Renal pelvis (tissue), 4 donors: ENCODE measurements around the gene B3GNT3. TPM values are rescaled to one million over a fixed set of nuclear protein-coding genes. Genes with fewer than 3 reads are reported as not detected.
"Not testable (repeated sequence)": the region's sequence is repeated elsewhere in the genome, so short reads cannot be mapped to it uniquely, and the experiment has no call there.

Source experiments
- DNase-seq: peaks from one replicate; pipeline ENCODE4 v3.0.0-alpha.2; 2013
- polyA plus RNA-seq, 3 donors: library from polyadenylated mRNA; unstranded; fragments of 120-200 nt; gene quantifications; one replicate each; pipeline ENCODE4 v1.2.1, GENCODE V29; 2013; ENCODE audit not compliant: insufficient read length in 3 of 3

Gene B3GNT3
- polyA plus RNA-seq, 3 donors: 8.7 to 13.3 (median 8.8) TPM

- no peak for DNase-seq
Measured at GRCh38 chr19:17765069-17765618, 29.8 kb upstream of the B3GNT3 start.

- DNase-seq: peak; percentile 71
Measured at GRCh38 chr19:17766543-17767131, 28.3 kb upstream of the B3GNT3 start.

DNA sequence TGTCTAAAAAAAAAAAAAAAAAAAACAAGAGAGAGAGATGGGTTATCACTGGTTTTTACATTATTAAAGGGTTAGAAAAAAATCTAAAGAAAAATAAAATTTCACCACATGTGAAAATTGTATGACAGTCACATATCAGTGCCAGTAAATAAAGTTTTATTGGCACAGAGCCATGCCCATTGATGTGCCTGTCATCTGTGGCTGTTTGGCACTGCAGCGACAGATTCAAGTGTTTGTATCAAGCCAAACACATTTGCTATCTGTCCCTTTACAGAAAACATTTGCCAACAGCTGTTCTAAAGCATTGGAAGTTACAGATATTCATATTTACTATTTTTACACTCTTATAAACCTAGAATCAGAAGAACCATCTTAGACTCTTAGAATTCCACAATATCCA lies 27.4 kb upstream of the B3GNT3 start:
- DNase-seq: no peak

- DNase-seq: no peak
Measured at GRCh38 chr19:17770613-17771012, 24.3 kb upstream of the B3GNT3 start.

- no peak for DNase-seq
Measured at GRCh38 chr19:17772172-17772571, 22.8 kb upstream of the B3GNT3 start.

DNA sequence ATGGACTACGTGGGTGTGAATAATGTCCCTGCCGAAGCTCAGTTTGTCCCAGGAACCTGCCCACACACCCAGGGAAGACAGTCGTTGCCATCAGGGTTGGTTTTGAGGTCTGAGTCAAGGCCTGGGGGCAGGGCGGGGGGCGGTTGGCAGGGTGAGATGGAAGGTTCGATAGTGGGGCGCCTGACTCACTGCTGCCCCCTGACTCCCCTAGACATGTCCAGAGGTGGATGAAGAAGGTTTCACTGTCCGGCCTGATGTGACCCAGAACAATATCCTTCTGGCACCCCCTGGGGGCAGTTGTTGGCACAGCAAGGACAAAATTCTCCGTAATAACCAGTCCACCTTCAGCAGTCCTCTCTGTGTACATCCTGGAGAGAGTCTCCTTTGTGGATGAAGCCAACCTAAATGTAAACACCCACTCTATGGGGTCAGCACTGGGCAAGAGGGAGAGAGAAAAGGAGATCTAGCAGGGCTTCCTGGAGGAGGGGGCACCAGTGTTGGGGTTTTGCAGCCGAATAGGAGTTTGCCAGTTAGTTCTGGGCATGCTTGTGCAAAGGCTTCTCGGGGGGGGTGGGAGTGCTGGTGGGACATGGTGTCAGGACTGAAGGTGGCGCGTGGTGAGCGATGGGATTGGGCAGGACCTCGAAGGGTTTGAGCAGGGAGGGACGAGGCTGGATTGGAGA lies 19.6 kb upstream of the B3GNT3 start:
- DNase-seq: no peak

DNA sequence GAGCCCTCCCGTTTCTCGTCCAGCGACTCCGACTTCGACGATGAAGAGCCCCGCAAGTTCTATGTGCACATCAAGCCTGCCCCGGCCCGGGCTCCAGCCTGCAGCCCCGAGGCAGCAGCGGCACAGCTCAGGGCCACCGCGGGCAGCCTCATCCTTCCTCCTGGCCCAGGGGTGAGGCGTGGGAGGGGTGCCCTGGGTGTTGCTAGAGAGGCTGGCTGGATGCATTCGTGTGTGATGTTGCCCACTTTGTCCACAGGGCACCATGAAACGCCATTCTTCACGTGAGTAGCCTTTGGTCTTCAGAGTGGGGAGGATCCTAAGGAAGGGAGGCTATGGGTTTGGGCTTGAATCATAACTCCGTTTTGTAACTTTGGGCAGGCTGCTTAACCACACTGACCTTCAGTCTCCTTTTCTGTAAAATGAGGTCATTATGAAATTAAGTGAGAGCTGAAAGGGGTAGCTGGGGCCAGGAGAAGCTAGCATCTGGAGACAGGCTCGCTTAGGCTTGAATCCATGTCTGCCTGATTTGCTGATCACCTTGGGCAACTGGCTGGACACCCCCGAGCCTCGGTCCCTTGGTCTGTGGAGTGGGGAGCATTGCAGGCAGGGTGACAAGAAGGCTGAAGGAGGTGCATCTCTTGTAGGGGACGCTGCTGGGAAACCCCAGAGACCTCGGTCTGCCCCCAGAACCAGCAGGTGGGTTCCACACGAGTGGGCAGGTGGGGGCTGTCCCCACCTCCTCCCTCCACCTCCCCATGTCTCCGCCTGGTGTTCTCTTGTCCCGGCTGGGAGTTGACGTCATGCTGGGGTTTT lies 18.7 kb upstream of the B3GNT3 start:
- DNase-seq: no peak

GRCh38 chr19:17777840-17778239 lies 17.1 kb upstream of the B3GNT3 start:
- DNase-seq: not testable (repeated sequence)

- no peak for DNase-seq
Measured at GRCh38 chr19:17778251-17778967, 16.5 kb upstream of the B3GNT3 start.

- DNase-seq: no peak
Measured at GRCh38 chr19:17778968-17779929, 15.7 kb upstream of the B3GNT3 start.

DNA sequence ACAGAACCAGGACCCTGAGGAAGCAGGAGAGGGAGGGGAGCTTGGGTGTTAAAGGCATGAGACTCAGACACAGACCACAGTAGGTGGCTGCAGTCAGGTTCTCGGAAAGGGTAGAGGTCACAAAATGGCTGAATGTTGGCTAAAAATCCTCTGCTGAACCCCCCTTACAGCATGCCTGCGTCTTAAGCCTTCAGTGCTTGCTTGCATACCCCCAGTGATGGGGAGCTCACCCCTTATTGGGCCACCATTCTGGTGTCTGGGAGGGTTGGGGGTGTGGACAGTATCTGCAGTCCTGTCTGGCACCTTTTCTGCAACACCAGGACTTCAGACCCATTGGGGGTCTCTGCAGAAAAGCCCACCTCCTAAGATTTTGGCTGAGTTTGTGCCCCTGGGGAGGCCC lies 14.2 kb upstream of the B3GNT3 start:
- no peak for DNase-seq

DNA sequence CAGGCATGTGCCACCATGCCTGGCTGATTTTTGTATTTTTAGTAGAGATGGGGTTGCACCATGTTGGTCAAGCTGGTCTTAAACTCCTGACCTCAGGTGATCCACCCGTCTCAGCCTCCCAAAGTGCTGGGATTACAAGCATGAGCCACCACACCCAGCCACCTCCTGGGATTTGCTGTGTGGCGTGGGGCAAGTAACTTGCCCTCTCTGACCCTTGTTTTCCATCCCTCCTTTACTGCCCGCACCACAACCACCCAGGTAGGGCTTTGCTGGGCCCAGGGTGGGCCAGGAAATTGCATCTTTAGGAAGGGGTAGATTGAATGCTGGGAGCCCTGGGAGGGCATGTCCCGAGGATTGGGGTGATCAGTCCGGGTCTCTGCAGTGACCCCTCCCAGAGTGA lies 11.2 kb upstream of the B3GNT3 start:
- DNase-seq: not testable (repeated sequence)

DNA sequence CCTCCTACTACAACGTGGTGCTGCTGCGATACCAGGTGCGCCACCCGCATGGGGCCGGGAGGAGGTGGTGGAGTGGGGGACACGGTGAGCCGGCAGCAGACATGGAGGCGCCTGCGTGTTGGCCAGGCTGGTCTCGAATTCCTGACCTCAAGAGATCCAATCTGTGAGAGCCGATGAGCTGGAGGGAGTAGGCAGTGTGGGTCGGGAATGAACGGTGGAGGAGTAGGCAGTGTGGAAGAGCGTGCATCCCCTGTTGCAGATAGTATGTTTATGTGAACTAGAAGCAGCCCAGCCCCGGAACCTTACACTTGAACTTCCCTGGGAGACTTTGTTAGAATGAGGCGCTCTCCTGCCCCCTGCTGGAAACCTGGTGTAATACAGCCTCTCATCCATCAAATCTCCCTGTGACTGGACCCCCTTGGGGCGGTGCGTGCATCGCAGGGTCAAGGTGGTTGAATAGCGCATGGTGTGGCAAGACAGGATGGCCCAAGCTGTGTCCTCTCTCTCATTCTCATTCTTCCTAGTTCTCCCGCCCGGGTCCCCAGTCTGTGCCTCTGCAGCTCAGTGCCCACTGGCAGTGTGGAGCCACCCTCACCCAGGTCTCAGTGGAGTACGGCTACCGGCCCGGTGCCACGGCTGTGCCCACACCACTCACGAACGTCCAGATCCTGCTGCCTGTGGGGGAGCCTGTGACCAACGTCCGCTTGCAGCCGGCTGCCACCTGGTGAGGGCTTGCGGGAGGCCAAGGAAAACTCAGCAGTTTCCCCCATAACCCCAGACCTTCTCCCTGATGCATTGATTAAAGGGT lies 10.5 kb upstream of the B3GNT3 start:
- DNase-seq: peak; percentile 77

GRCh38 chr19:17787274-17787913 lies 7.5 kb upstream of the B3GNT3 start:
- DNase-seq: no peak

DNA sequence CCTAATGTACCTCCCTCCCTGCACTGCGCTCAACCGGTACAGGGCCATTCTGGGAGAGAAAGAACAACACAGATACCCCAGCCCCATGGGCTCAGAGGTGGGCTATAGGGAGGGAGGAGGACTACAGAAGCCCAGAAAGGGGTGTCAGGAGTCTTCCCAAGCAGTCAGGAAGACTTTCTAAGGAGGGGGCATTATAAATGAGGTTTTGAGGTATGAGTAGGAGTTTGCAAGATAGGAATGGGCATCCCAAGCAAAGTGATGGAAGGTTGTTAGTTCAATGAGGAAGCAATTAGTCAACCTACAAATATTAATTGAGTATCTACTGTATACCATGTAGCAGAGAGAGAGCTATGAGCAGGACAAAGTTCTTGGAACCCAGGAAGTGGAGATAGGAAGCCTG lies 6.3 kb upstream of the B3GNT3 start:
- no peak for DNase-seq

DNA sequence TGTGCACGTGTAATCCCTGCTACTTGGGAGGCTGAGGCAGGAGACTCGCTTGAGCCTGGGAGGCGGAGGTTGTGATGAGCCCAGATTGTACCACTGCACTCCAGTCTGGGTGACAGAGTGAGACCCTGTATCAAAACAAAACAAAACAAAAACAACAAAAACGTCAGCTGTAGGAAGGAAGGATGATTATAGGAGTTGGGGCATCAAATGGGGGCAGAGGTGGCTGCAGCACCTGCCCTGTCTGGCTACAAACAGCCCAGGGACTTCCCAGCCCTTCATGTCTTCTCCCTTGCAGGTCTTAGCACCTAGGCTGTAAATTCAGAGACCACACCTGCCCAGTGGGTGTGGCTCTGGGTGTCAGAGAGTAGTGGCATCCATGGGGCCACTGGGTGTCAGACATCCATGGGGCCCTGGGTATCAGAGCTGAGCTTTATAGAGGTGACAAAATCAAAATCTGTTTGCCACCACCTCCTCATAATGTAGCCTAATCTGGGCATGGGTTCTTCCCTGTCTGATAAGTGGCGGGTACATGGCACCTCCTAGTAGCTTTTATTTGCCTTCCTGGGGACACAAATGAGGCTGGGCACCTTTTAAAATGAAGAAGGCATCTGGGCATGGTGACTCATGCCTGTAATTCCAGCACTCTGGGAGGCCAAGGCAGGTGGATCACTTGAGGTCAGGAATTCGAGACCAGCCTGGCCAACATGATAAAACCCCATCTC lies 4.7 kb upstream of the B3GNT3 start:
- no peak for DNase-seq

DNA sequence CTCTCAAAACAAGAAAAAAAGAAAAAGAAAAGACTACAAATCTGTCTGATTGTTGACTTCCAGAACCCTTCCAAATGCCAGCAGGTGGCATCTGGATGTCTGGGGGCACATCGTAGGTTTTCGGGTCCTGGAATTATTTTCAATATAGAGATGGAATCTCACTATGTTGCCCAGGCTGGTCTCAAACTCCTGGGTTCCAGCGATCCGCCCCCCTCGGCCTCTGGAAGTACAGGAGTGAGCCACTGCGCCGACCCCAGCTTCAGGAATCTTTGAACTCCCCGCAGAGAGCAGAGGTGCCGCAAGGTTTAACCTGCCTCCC lies 567 bp upstream of the B3GNT3 start:
- no peak for DNase-seq

GRCh38 chr19:17795495-17795856 lies 538 bp downstream of the B3GNT3 start:
- no peak for DNase-seq
